Non-pigmented ciliary epithelial cell (primary cell): ENCODE measurements around the gene HDHD3.

Experiments
- DNase-seq: peaks from one replicate; pipeline ENCODE4 v3.0.0-alpha.2; 2010; ENCODE audit warnings: low read depth

Gene HDHD3

DNA sequence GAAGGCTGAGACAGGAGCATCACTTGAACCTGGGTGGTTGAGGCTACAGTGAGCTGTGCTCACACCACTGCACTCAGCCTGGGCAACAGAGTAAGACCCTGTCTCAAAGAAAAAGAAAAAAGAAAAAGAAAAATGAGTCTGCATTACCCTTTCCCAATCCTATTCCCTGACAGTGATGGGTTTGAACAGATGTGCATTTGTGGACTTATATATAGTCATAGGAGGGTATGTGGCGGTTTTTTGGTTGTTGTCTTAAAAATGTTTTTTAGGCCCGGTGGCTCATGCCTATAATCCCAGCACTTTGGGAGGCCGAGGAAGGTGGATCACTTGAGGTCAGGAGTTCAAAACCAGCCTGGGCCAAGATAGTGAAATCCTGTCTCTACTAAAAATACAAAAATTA is 13.4 kb downstream of the HDHD3 start:
- DNase-seq, result no peak

DNA sequence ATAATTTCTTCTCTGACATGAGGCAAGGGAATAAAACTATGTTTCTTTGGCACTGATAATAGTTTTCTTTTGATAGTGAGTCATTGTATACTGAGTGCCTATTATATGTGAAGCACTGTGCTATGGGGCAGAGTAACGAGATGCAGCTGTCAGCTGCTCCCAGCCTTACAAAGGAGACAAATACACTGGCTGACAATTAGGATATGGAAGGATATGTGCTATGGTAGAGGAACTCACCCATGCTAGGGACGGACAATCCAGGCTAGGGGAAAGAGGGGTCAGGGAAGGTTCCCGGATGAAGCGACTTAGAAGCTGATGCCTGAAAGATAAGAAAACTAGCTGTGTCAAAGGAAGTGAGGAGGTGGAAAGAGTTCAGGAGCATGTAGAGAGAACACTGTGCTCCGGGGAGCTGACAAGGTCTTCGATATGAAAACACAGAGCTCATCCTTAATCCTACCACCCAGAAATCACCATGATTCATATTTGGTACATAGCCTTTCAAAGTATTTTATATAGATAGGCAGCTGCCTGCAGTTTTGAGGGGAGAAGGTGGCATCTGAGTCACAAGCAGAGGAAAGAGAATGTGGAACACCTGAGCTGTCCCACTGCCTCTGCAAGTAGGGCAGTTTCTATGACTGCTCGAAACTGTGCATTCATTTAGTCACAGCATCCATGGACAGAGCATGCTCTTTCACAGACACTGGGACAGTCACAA is 15.3 kb downstream of the HDHD3 start:
- no peak for DNase-seq

DNA sequence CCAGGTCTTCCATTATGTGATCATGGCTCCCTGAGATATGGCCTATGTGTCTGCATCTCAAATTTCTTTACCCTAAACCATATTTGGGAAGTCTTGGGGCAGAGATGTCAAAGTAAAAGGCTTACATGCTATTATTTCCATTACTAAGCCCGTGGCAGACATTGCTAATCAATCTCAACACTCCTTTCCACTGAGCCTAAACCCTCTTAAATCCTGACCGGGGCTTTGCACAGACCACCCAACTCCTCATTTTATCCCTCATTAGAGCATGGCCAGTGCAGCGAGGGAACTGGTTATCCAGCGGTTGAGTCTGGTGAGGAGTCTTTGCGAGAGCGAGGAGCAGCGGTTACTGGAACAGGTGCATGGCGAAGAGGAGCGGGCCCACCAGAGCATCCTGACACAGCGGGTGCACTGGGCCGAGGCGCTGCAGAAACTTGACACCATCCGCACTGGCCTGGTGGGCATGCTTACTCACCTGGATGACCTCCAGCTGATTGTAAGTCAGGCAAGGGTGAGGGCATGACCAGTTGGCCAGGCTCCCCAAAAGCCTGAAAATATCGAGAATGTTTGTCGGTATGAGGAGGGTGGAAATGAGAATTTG is 16.4 kb downstream of the HDHD3 start:
- DNase-seq, result no peak

GRCh38 chr9:113359385-113359784 is 17.4 kb downstream of the HDHD3 start:
- DNase-seq, result no peak

- no peak for DNase-seq
These were observed 20.0 kb downstream of the HDHD3 start for GRCh38 chr9:113356686-113357292.

DNA sequence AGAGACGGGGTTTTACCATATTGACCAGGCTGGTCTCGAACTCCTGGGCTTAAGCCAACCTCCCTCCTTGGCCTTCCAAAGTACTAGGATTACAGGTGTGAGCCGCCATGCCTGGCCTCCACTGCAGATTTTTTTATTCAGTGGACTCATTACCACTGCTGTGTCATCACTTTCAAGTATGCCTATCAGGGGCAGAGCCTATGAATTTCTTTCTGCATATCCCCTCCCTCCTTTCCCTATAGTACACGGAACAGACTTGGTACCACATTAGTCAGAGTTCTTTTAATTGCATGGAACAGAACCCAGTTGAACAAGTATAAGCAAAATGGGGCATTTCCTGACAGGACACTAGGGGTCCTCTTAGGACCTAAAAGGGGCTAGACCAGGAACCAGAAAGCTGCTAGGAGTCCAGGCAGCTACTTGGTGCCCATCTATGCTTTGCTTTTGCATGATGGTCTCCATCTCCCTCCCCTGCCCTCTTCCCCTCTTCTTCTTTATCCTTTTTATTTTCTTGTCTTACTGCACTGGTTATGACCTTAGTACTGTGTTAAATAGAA is 21.7 kb downstream of the HDHD3 start:
- DNase-seq, result no peak

DNA sequence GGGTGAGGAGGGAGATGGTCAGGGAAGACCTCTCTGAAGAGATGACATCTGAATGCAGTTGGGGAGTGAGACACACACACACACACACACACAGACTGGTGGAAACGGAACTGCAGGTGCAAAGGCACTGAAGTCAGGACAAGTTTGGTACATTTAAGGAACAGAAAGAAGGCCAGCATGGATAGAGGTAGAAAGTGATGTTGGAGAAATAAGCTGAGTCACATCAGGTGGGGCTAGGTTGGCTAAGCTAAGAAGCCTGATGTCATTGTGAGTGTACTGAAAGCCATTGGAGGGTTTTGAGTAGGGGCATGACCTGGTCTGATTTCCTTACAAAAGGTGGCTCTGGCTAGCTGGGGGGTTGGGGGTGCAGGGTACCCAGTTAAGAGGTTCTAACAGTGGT is 24.4 kb downstream of the HDHD3 start:
- DNase-seq, result no peak

DNA sequence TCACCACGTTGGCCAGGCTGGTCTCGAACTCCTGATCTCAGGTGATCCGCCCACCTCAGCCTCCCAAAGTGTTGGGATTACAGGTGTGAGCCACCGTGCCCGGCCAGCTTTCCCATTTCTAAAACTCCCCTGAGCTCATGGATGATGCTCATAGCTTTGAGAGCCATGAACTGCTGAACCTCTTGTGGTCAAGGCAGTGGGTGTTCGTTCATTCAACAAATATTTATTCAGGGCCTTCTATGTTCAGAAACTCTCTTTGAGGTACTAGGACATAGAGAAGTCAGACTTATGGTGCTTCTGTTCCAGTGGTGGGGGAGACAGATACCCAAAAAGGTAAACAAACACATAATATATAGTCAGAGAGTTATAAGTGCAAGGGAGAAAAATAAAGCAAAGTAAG is 24.8 kb downstream of the HDHD3 start:
- DNase-seq, result no peak

GRCh38 chr9:113350937-113351336 is 25.8 kb downstream of the HDHD3 start:
- DNase-seq, result no peak

DNA sequence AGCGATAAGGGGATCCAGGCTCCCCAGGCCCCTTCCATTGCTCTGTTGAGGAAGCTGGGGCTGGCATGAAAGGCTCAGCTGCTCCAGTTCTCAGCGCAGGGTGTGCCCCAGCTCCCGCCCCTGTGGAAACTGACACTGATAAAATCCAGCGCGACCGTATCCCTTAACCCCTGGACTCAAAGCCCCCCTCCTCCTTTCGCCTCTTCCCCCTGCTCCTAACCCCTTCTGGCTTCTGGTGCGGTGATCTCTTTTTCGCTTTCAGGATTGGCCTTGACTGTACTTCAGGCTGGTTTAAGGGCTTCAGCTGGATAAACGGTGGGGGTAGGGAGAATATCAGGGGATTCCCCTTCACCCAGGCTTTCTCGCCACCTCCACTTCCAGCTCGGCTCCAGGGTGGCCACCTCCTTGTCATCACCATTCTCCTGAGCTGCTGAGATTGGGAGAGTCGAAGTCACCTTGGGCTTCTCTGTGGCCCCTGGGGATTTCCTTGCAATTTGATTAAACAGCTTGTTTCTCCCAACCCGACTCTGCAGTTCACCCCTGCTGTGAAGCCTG is 26.6 kb downstream of the HDHD3 start:
- DNase-seq, result no peak

GRCh38 chr9:113349445-113350094 is 27.2 kb downstream of the HDHD3 start, which contains the start of gene BSPRY:
TSS of gene BSPRY (plus strand) at chr9:113349541. CDS start at chr9:113349580, 39 bp downstream.
- DNase-seq, result no peak

GRCh38 chr9:113349066-113349444 is 27.7 kb downstream of the HDHD3 start:
- DNase-seq, result no peak

DNA sequence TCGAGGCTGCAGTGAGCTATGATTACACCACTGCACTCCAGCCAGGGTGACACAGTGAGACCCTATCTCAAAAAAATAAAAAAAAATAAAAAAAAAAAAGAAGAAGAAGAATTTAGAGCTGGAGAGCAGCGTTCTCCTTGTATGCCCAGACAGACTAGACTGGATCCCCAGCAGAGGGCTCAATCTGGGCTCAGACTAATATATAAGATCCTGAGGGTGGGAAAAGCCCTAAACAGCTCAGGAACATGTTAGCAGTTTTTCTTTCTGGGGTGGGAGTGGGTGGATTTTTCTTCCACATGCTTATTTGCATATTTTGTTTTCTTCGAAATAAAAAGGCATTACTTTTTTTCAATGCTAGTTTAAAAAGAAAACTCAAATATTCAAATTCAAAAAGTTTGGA is 28.3 kb downstream of the HDHD3 start:
- no peak for DNase-seq

GRCh38 chr9:113345671-113346070 is 31.1 kb downstream of the HDHD3 start:
- no peak for DNase-seq

GRCh38 chr9:113345190-113345589 is 31.6 kb downstream of the HDHD3 start:
- DNase-seq, result no peak

GRCh38 chr9:113343732-113344231 is 33.0 kb downstream of the HDHD3 start:
- DNase-seq, result no peak

DNA sequence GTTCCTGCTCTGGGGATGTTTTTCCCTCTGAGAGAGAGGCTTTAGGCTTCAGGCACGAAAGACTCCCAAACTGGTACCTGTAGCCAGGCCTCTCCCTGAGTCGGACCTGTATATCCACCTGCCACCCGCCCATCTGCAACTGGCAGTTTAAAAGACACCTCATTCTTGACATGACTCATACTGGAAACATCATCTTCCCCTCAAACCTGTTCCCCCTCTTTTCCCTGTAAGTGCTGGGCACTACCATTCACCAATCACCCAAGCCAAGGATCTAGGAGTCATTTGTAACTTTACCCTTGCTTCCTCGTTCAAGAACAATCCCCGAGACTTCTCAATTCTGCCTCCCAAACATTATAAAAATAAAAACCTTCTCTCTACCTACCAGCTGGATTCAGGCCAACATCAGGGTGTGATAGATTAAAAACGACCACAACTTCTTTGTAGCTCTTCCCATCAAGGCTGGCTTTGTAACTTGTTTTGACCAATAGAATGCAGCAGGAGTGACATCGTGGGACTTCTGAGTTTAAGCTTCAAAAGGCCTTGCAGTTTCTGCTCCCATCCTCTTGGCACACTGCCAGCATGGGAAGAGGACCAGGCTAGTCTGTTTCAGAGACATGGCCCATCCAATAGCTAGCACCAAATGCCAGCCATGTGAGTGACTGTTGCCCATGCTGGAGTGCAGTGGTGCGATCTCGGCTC is 34.9 kb downstream of the HDHD3 start:
- no peak for DNase-seq

DNA sequence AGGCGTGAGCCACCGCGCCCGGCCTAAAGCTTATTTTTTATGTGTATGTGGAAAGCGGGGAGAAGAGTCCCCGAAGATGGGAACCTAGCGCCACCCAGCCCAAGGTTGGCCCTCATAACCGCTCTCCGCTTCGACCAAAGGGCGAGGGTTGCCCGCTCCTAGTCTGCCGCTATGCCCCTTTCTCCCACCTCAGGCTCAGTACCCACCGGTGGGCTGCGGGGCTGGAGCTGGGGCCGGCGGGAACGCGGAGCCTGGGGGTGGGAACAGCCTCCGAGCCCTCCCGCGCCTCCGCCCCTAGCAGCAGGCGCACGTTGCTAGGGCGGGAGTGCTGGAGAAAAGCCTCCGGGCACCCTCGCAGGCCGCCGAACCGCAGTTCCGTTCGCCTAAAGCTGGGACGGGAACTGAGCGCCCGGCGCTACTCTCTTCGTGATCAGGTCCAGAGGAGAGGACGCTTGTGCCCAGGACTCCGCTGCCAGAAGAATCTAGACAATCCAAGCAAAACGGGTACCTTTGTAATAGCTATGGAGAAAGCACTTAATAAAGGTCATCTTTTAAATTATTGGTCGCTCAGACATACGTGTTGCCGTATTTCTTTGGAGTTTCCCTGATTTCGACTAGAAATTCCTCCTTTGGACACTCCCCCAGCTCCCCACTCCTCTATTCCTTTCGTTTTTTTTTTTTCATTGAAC is 36.6 kb downstream of the HDHD3 start, which contains the start of gene WDR31:
Gene WDR31, minus strand, starts transcription at position 265 of the 689 bp plus-strand sequence. CDS start 8,253 bp downstream, outside the sequence.
- peak; percentile 41 for DNase-seq

- DNase-seq, result no peak
These were observed 39.1 kb downstream of the HDHD3 start for GRCh38 chr9:113337714-113338113.

GRCh38 chr9:113331780-113332179 is 45.0 kb downstream of the HDHD3 start:
- no peak for DNase-seq
